ENCODE data around the gene TCTA.

DNA sequence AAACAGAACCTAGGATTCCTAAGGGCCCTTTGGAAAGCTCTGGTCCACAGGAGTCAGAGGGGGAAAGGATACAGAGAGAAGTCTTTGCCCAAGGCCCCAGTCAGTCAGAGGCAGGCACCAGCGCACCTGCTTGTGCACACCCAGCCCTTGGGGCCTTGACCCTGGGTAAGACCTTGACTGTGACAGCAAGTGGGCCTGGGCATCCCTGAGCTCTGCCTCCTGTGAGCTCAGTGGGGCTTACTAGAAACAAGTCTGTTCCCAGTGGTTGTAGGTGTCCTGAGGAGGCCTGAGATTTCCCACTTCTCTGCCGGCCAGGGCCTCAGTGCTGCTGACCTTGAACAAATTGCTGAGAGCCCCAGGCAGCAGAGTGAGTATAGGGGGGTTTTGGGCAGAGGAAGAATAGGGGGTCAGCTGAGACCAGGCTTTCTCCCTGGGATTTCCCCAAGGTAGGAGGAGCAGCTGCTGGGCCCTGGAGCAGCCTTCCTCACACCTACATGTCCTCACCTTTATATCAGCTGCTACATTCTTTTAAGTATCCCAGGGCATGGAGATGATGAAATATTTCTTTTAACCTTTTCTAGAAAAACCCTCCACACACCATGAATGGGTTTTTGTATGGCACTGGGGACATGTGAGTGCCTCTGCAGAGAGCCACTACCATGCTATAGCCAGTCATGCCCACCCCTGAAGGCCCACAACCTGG lies 48.1 kb downstream of the TCTA start:
- TF ChIP-seq CEBPB (tag; IDR thresholded peaks at IDR 0.05) (no peak), POLR2A (conservative IDR thresholded peaks at IDR 0.05) (no peak), ZNF561 (CRISPR knock-in tag; conservative IDR thresholded peaks at IDR 0.05) (no peak)

All from K562 (cell line).